KBM-7 (cell line): ENCODE results near the gene FAM53A.
"Not testable (repeated sequence)": the region's sequence is repeated elsewhere in the genome, so short reads cannot be mapped to it uniquely, and the experiment has no call there.

Experiments
- DNase-seq: peaks from one replicate; pipeline ENCODE4 v3.0.0-alpha.2; 2015
- in situ Hi-C: fragments of 300-500 bp; cut with MboI; formaldehyde crosslinking; loops from 2 replicates; pipeline ENCODE4 v1.14.3; 2020; ENCODE audit warnings: low sequenced_read_pairs, low pct_unique_long_range_greater_than_20kb, mixed read lengths

The FAM53A gene

GRCh38 chr4:1644891-1645657, 39.0 kb downstream of the FAM53A start:
- in situ Hi-C loops, result no loop called here
- DNase-seq, result no peak

DNA sequence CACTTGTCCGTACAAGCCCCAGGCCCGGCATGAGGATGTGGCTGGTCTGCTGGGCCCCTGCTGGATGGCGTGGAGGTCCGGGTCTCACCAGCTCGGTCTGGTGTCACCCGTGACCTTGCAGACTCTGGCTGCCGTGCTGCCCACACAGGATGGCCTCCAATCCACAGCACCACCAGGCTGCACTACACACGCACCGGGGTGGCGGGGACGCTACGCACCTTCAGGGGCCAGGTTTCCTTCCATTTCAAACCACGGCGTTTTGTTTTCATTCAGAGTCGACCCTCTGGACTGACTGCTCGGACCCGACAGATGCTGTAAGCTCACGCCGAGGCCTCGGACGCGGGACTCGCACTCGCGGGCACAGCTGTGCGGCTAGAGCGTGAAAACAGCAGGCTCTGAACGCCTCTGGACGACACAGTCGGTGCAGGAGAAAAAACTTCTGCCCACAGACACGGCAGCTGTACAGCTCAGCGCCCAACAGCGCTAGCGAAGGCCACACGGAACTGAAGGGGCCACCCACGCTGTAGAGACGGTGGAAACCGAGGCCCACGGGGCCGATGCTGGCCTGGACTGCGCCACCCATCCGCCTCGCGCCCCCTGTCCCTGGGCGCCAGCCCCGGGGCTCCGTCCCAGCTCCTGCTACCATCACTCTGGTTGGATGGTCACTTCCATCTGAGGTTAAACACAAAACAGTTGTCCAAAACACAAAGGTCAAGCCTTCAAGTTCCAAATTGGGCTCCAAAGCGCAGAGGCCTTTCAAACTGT, 40.0 kb downstream of the FAM53A start:
- in situ Hi-C loops, result no loop called here
- DNase-seq, result no peak

DNA sequence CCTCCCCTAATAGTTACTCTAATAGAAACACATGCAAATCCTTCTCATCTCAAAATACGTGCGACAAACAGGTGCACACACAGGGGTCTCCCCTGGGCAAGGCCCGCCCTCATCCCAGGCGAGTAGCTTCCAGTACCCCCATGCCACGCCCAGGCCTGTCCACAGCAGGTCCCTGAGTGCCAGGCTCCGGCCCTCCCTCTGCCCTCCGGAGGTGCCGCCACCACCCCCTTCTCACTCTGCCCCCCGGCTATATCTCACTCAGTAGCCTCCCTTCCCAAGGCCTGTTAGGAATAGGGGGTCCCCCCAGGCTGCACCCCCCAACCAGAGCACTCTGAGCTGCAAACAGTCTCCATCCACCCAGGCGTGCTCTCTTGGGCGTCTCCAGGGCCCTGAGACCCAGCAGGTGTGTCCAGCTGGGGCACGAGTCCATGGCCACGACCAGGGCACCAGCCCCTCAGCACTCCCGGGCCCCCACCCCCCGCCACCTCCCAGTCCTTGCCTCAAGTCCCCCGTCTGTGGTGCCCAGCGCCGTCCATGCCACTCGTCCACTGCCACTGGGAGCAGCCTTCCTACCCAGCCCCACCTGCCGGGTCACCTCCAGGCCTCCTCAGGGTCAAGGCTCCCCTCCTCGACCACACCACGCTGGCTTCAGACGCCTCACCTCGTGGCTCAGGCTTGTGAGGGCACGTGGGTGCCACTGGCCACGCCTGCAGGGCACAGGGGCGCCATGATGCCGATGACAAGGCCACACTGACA, 41.7 kb downstream of the FAM53A start:
- DNase-seq, result no peak
- in situ Hi-C loops, result no loop called here

GRCh38 chr4:1641671-1642070, 42.4 kb downstream of the FAM53A start:
- DNase-seq, result no peak
- in situ Hi-C loops, result no loop called here

GRCh38 chr4:1640716-1641503, 43.2 kb downstream of the FAM53A start:
- DNase-seq, in situ Hi-C loops: not testable (repeated sequence)

DNA sequence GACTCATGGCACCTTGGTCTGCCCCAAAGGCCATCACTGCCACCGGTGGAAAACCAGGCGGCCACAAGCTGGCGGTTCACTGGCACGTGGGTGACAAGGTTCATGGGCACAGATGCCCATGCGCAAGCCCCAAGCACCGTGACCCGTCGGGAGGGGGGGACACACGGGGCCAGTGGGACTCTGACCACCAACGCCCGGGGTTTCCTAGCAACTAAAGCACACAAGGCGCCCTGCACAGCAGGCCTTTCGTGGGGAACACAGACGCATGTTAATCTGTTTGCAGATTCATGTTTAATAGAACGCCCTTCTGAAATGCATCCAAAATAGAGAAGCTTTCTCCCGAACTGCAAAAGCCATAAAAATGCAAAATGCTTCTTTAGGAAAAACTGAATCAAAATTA, 43.9 kb downstream of the FAM53A start:
- in situ Hi-C loops, result no loop called here
- no peak for DNase-seq

DNA sequence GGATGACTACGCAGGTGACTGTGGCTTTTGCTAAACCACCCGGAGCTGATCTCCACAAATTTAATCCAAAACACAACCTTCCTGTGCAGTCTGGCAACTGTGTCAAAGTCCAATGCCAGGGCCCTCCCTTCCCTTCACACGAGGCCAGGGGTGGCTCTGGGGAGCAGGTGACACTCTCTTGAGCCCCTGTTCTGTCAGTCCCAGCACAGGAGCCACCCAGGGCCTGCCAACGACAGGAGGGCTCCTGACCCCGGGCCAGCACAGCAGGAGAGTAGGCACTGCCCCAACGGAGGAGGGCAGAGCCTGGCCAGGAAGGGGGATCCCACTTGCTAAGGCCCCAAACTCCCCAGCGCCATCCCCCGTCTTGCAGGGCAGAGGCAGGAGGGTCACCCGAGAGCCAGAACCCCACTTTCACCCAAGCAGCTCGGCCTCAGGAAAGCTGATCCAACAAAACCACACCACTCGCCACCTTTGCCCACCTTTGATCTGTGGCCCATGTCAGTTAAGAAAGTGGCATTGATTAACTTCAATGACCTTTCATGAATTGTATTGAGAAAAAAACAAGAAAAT, 44.7 kb downstream of the FAM53A start:
- no peak for DNase-seq
- in situ Hi-C loops, result no loop called here

DNA sequence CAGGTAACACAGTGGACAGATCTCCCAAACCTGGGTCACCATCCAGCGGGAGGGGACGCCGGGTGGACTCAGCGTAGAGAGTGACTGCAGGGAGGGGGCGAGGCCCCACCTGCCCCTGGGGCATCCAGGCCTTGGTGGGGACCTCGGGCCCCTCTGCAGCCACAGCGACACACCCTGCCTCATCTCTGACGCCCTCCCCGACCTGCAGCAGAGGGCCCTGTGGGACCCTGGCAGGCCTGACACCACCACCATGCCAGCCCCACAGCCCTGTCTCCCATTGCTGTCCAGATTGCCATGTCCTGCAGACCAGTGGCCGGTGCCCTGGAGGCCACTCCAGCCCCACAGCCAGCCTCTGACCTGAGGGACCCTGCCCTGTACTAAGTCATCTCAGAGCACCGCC, 45.2 kb downstream of the FAM53A start:
- in situ Hi-C loops, result no loop called here

GRCh38 chr4:1638272-1638598, 45.9 kb downstream of the FAM53A start:
- DNase-seq, result no peak
- in situ Hi-C loops, result no loop called here

More for the DNA sequence above, 45.2 kb downstream of the FAM53A start:
- no peak for DNase-seq

- DNase-seq, result no peak
- in situ Hi-C loops, result no loop called here
Observed at GRCh38 chr4:1637580-1638271, 46.4 kb downstream of the FAM53A start.

DNA sequence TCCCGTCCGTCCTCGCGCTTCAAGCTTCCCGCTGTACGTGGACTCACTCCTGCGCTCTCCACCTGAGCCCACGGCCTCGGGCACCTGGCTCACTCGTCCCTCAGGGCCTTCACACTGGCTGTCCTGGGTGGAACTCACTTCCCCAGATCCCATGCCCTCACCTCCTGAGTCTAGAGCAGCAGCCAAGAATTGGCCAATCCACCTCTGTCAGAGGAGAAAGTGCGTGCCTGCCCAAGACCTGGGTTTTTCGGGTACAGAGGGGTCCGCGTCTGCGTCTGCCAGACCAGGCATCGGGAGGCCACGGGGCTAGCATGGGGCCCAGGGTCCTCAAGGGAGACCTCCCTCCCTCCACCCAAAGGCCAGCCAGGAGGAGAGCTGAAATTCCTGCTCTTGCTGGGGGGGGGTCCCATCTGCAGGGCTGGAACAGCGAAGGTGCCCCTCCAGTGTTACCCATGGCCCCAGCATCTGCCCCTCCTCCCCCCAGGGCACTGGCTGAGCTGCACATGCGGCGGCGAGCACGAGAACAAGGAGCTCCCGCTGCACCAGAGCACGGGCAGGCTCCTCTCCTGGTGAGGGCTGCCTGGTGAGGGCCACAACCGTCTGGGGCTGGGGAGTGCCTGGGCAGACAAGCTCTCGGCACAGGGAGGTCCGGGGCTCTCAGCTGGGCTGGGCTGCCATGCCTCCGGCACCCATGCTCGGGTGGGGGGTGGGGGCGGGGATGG, 47.5 kb downstream of the FAM53A start:
- DNase-seq, result no peak
- in situ Hi-C loops, result no loop called here

DNA sequence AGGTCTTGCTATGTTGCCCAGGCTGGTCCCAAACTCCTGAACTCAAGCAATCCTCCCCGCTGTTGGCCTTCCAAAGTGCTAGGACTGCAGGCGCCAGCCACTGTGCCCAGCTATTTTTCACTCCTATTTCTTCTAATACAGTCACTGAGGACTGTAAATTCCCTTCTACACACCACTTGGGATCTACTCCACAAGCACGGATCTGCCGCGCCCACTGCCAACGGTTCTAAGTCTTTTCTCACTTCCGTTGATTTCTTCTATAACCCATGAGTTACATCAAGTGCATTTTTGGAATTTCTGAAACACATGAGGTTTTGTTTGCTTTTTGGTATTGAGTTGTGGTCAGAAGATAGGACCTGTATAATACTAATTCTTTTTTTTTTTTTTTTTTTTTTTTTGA, 48.6 kb downstream of the FAM53A start:
- in situ Hi-C loops, result no loop called here
- DNase-seq, result no peak

- in situ Hi-C loops, result no loop called here
- no peak for DNase-seq
Observed at GRCh38 chr4:1633993-1634392, 50.1 kb downstream of the FAM53A start.

DNA sequence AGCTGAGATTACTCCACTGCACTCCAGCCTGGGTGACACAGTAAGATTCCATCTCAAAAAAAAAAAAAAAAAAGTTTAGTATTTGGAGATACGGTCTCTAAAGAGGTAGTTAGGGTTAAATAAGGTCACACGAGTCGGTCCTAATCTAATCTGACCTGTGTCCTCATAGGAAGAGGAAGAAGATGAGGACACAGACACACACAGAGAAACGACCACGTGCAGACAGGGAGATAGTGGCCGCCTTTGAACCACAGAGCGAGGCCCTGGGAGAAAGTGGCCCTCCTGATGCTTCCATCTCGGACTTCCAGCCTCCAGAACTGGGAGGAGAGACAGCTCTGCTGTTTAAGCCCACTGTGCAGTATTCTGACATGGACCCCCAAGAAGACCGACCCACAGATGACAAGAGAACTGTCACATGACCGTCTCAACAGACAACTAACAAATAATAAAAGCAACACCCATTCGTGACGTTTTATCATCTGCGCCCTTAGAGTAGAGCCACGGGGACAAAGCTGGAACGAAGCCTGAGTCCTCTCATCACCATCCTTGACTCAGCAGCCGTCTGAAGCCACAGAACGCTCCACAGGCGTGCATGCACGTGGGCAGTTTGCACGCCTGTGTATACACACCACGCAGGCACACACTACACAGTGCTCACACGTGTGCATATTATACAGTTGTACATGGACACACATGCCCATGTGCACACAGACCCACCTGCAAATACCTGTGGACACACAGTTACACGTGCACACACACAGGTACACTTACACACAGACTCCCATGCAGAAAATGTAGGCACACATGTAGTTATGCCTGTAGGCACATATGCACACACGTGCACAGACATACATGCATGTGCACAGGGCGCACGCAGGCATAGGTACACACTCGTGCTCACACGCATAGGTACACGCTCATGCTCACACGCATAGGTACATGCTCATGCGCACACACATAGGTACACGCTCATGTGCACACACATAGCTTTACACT, 51.7 kb downstream of the FAM53A start:
- in situ Hi-C loops, result no loop called here
- no peak for DNase-seq

DNA sequence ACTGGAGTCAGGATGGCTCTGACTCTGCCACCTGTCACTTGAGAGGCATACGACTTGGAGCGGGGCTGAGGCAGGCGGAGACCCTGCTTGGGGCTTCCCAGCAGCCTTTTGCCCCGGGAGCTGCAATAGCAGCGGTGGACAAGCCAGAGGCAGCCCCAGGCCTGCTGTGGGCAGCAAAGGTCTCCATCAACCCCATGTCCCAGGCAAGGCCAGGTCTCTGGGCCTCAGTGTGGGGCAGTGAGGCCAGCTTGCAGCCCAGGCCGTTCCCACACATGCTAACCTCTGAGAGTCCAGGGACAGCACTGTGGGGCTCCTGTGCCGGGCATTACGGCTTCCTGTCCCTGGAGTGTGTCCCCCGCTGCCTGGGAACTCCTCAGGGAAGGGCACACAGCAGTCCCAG, 53.0 kb downstream of the FAM53A start:
- in situ Hi-C loops, result no loop called here
- DNase-seq, result no peak

GRCh38 chr4:1630266-1630665, 53.8 kb downstream of the FAM53A start:
- in situ Hi-C loops, result no loop called here
- no peak for DNase-seq

DNA sequence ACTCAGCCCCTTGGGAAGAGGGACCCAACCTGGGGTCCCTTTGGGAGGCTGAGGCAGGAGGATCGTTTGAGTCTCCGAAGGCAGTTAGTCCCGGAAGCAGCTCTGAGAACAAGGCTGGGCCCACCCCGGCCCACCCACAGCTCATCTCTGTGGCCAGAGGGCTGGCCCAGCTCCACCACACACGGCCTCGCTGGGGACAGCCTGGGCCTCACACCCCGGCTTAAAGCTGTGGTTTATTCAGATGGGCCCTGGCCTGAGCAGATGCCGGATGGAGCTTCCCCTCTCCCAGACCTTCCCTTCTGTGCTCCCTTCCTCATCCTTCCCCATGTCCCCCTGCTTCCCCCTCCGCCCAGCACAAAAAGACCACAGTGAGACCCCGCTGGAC, 54.4 kb downstream of the FAM53A start:
- in situ Hi-C loops, result no loop called here
- DNase-seq, result no peak
